H9 (cell line): Measurements from ENCODE around the gene HUNK. TPM values are rescaled to one million over a fixed set of nuclear protein-coding genes. Genes with fewer than 3 reads are reported as not detected.

Experiments used
- DNase-seq: peaks from one replicate; pipeline ENCODE4 v3.0.0-alpha.2; 2017
- H2AFZ ChIP-seq: one replicate; pipeline ENCODE4 v1.6.1; 2013; ENCODE audit warnings: mild to moderate bottlenecking, low read length, control low read depth, moderate library complexity
- H2AK5ac ChIP-seq: 2 replicates; pipeline ENCODE4 v1.6.1; 2013; ENCODE audit warnings: low read length, control low read depth, mixed read lengths; ENCODE audit not compliant: insufficient read length
- H2BK120ac ChIP-seq: one replicate; pipeline ENCODE4 v1.6.1; 2013; ENCODE audit warnings: low read depth, mild to moderate bottlenecking, low read length, control low read depth, inconsistent platforms; ENCODE audit not compliant: poor library complexity, severe bottlenecking
- H2BK12ac ChIP-seq: 2 replicates; pipeline ENCODE4 v1.6.1; 2013; ENCODE audit warnings: low read length, control low read depth, mixed read lengths, low read depth; ENCODE audit not compliant: insufficient read length
- H2BK15ac ChIP-seq: 2 replicates; pipeline ENCODE4 v1.6.1; 2013; ENCODE audit warnings: low read depth, low read length, control low read depth
- H2BK20ac ChIP-seq: one replicate; pipeline ENCODE4 v1.6.1; 2013; ENCODE audit warnings: low read depth, mild to moderate bottlenecking, low read length, control low read depth, inconsistent platforms; ENCODE audit not compliant: poor library complexity, severe bottlenecking
- H2BK5ac ChIP-seq: 2 replicates; pipeline ENCODE4 v1.6.1; 2013; ENCODE audit warnings: low read length, control low read depth, mixed read lengths; ENCODE audit not compliant: insufficient read length
- H3K14ac ChIP-seq: 2 replicates; pipeline ENCODE4 v1.6.1; 2013; ENCODE audit warnings: low read length, control low read depth; ENCODE audit not compliant: insufficient read depth
- H3K18ac ChIP-seq: 2 replicates; pipeline ENCODE4 v1.6.1; 2013; ENCODE audit warnings: low read depth, mild to moderate bottlenecking, mixed read lengths, low read length, control low read depth; ENCODE audit not compliant: insufficient read length
- H3K23ac ChIP-seq: 2 replicates; pipeline ENCODE4 v1.6.1; 2013; ENCODE audit warnings: low read length, control low read depth, mixed read lengths, low read depth; ENCODE audit not compliant: insufficient read length
- H3K23me2 ChIP-seq: 2 replicates; pipeline ENCODE4 v1.6.1; 2013; ENCODE audit warnings: low read depth, mild to moderate bottlenecking, mixed read lengths, low read length, control low read depth; ENCODE audit not compliant: insufficient read length, poor library complexity, severe bottlenecking
- H3K27ac ChIP-seq: 2 replicates; pipeline ENCODE4 v1.5.1; 2013; ENCODE audit warnings: low read length, control low read depth, mixed read lengths, low read depth; ENCODE audit not compliant: insufficient read length
- H3K27me3 ChIP-seq: 2 replicates; pipeline ENCODE4 v1.6.1; 2013; ENCODE audit warnings: low read length, control low read depth, inconsistent platforms; ENCODE audit not compliant: insufficient read depth
- H3K4ac ChIP-seq: 2 replicates; pipeline ENCODE4 v1.6.1; 2013; ENCODE audit warnings: low read depth, mild to moderate bottlenecking, control low read depth, inconsistent platforms, low read length, moderate library complexity
- H3K4me1 ChIP-seq: 2 replicates; pipeline ENCODE4 v1.6.1; 2013; ENCODE audit warnings: low read length, control low read depth, inconsistent platforms; ENCODE audit not compliant: insufficient read depth
- H3K4me2 ChIP-seq: 2 replicates; pipeline ENCODE4 v1.6.1; 2013; ENCODE audit warnings: low read length, control low read depth, mixed read lengths; ENCODE audit not compliant: insufficient read length, insufficient read depth
- H3K56ac ChIP-seq: 2 replicates; pipeline ENCODE4 v1.6.1; 2013; ENCODE audit warnings: low read depth, mild to moderate bottlenecking, mixed read lengths, low read length, control low read depth; ENCODE audit not compliant: insufficient read length
- H3K79me1 ChIP-seq: 2 replicates; pipeline ENCODE4 v1.6.1; 2013; ENCODE audit warnings: low read depth, mild to moderate bottlenecking, moderate library complexity, low read length, control low read depth, inconsistent platforms; ENCODE audit not compliant: insufficient read depth, poor library complexity, severe bottlenecking
- H3K79me2 ChIP-seq: 2 replicates; pipeline ENCODE4 v1.6.1; 2013; ENCODE audit warnings: low read length, control low read depth, inconsistent platforms; ENCODE audit not compliant: insufficient read depth
- H3K9ac ChIP-seq: 2 replicates; pipeline ENCODE4 v1.6.1; 2013; ENCODE audit warnings: low read length, control low read depth, mixed read lengths; ENCODE audit not compliant: insufficient read length; ENCODE audit errors: extremely low read depth
- H3K9me3 ChIP-seq: one replicate; pipeline ENCODE4 v1.6.1; 2013; ENCODE audit warnings: low read depth, low read length, inconsistent platforms; ENCODE audit not compliant: control insufficient read depth
- H3T11ph ChIP-seq: one replicate; pipeline ENCODE4 v1.6.1; 2013; ENCODE audit warnings: mild to moderate bottlenecking, low read length, control low read depth, inconsistent platforms
- H4K20me1 ChIP-seq: one replicate; pipeline ENCODE4 v1.6.1; 2013; ENCODE audit not compliant: control insufficient read depth, insufficient read length, insufficient read depth
- H4K5ac ChIP-seq: 2 replicates; pipeline ENCODE4 v1.6.1; 2013; ENCODE audit warnings: low read depth, mild to moderate bottlenecking, mixed read lengths, low read length, control low read depth; ENCODE audit not compliant: insufficient read length
- H4K8ac ChIP-seq: replicated peaks from 2 replicates; pipeline ENCODE4 v1.6.1; 2013; ENCODE audit warnings: low read length, control low read depth, mixed read lengths, low read depth; ENCODE audit not compliant: insufficient read length
- H4K91ac ChIP-seq: 2 replicates; pipeline ENCODE4 v1.6.1; 2013; ENCODE audit warnings: low read depth, mild to moderate bottlenecking, moderate library complexity, mixed read lengths, low read length, control low read depth; ENCODE audit not compliant: insufficient read length
- H3K27ac Mint-ChIP-seq, 3 experiments: 2 replicates in 2 of 3; 3 replicates in 1 of 3; pipeline ENCODE4 v1.8.0; 2020 to 2021; ENCODE audit warnings: mixed read lengths in 3 of 3, mild to moderate bottlenecking in 1 of 3, moderate library complexity in 1 of 3
- H3K27me3 Mint-ChIP-seq: 2 replicates; pipeline ENCODE4 v1.8.0; 2021; ENCODE audit warnings: low read depth, mild to moderate bottlenecking, moderate library complexity, mixed read lengths
- H3K36me3 Mint-ChIP-seq, 3 experiments: 2 replicates in 2 of 3; 3 replicates in 1 of 3; pipeline ENCODE4 v1.8.0; 2020 to 2021; ENCODE audit warnings: low read depth in 3 of 3, mixed read lengths in 3 of 3; ENCODE audit not compliant: insufficient read depth in 1 of 3
- H3K4me1 Mint-ChIP-seq, 2 experiments: 2 replicates each; pipeline ENCODE4 v1.8.0; 2020; ENCODE audit warnings: mixed read lengths in 2 of 2
- H3K4me3 Mint-ChIP-seq, 2 experiments: 2 replicates in 1 of 2; 3 replicates in 1 of 2; pipeline ENCODE4 v1.8.0; 2020 to 2021; ENCODE audit warnings: mild to moderate bottlenecking in 2 of 2, mixed read lengths in 2 of 2, moderate library complexity in 1 of 2
- H3K9me3 Mint-ChIP-seq, 2 experiments: 2 replicates in 1 of 2; 3 replicates in 1 of 2; pipeline ENCODE4 v1.8.0; 2020; ENCODE audit warnings: mild to moderate bottlenecking in 2 of 2, mixed read lengths in 2 of 2, moderate library complexity in 1 of 2
- WGBS: extraction: QIAGEN DNeasy Blood & Tissue Kit; methylation state at CpG from one replicate; pipeline ENCODE4 v1.1.7; 2013; ENCODE audit warnings: missing lambda C conversion rate, low lambda C conversion rate, mixed read lengths; ENCODE audit not compliant: insufficient read length; ENCODE audit errors: extremely low coverage; 5-methylcytosine and 5-hydroxymethylcytosine counted together
- total RNA-seq: library from RNA; stranded (reverse); gene quantifications from 2 replicates; pipeline ENCODE4 v1.2.1, GENCODE V29; 2021
- TF ChIP-seq, protein P1 (sequence below): fragments of 200-600 bp; sonication (generic); conservative IDR thresholded peaks from 3 replicates; pipeline ENCODE4 v1.8.0; 2021; ENCODE audit warnings: antibody characterized with exemption, mild to moderate bottlenecking

HUNK gene
- total RNA-seq, 1 experiment from 2014 or later = 5.8 TPM

DNA sequence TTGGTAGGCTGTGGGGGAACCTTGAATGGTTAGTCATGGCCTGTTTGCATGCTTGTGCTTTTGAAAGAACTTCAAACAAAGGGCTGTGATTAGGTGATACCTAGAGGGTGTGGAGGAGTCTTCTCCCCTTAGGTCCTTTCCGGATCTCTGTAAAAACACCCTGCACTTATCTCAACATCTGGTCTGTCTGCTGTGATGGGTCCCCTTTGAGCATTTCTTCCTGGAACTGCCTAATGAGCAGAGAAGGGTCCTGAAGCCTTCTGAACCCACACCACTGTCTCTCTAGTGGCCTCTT, 59.6 kb downstream of the HUNK start:
- Histone ChIP-seq H3T11ph (no peak overlapping the region), H3K23me2 (no peaks in the 10 kb centered on the region), H2BK120ac (no peak overlapping the region), H3K18ac (no peak overlapping the region), H2BK5ac (no peak overlapping the region), H2BK20ac (no peak overlapping the region), H3K4me1 (no peaks in the 10 kb centered on the region), H3K9ac (no peak overlapping the region), H3K56ac (no peak overlapping the region), H2AK5ac (no peak overlapping the region), H4K91ac (no peak overlapping the region), H3K4me2 (no peak overlapping the region), H3K79me2 (no peaks in the 10 kb centered on the region), H3K23ac (no peak overlapping the region), H4K20me1 (peaks cover 3% of the 10 kb centered on the region), H3K4ac (no peak overlapping the region), H2BK12ac (no peak overlapping the region), H4K5ac (no peak overlapping the region), H3K14ac (no peak overlapping the region), H3K27me3 (no peaks in the 10 kb centered on the region), H2AFZ (no peak overlapping the region), H2BK15ac (no peak overlapping the region), H4K8ac (no peak overlapping the region), H3K27ac (no peak overlapping the region), H3K9me3 (no peaks in the 10 kb centered on the region), H3K79me1 (no peaks in the 10 kb centered on the region)
- DNase-seq = no peak
- no peak overlapping the region for H3K4me3 Mint-ChIP-seq
- H3K4me1 Mint-ChIP-seq = peaks cover 12 to 27% of the 10 kb centered on the region in 2 experiments
- WGBS = no CpG with 5 or more reads among the region's 1 CpG
- peak overlapping the region in 2 of 3 experiments; percentile 57 to 84; a peak in 3 of 7 replicates for H3K27ac Mint-ChIP-seq
- no peaks in the 10 kb centered on the region for H3K36me3 Mint-ChIP-seq
- H3K9me3 Mint-ChIP-seq = no peaks in the 10 kb centered on the region
- no peaks in the 10 kb centered on the region; the same call in 1 of the 2 replicates for H3K27me3 Mint-ChIP-seq
- TF ChIP-seq, protein P1, sequence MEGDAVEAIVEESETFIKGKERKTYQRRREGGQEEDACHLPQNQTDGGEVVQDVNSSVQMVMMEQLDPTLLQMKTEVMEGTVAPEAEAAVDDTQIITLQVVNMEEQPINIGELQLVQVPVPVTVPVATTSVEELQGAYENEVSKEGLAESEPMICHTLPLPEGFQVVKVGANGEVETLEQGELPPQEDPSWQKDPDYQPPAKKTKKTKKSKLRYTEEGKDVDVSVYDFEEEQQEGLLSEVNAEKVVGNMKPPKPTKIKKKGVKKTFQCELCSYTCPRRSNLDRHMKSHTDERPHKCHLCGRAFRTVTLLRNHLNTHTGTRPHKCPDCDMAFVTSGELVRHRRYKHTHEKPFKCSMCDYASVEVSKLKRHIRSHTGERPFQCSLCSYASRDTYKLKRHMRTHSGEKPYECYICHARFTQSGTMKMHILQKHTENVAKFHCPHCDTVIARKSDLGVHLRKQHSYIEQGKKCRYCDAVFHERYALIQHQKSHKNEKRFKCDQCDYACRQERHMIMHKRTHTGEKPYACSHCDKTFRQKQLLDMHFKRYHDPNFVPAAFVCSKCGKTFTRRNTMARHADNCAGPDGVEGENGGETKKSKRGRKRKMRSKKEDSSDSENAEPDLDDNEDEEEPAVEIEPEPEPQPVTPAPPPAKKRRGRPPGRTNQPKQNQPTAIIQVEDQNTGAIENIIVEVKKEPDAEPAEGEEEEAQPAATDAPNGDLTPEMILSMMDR = no peak
